CD4-positive, alpha-beta T cell treated with Interleukin-6 for 4 hours (primary cell): ENCODE data around the gene PAPOLA.
"Not testable (repeated sequence)": the region's sequence is repeated elsewhere in the genome, so short reads cannot be mapped to it uniquely, and the experiment has no call there.

Experiments used
- DNase-seq: peaks from one replicate; pipeline ENCODE4 v3.0.0-alpha.2; 2020; ENCODE audit warnings: mixed read lengths

Gene PAPOLA

GRCh38 chr14:96503306-96503679 lies 1.1 kb downstream of the PAPOLA start:
- no peak for DNase-seq

GRCh38 chr14:96504353-96504752 lies 2.2 kb downstream of the PAPOLA start:
- not testable (repeated sequence) for DNase-seq

GRCh38 chr14:96507723-96508122 lies 5.5 kb downstream of the PAPOLA start:
- no peak for DNase-seq

GRCh38 chr14:96508900-96509299 lies 6.7 kb downstream of the PAPOLA start:
- DNase-seq = no peak

- no peak for DNase-seq
Observed at GRCh38 chr14:96509457-96510090, 7.4 kb downstream of the PAPOLA start.

- no peak for DNase-seq
Observed at GRCh38 chr14:96511146-96511545, 9.0 kb downstream of the PAPOLA start.

- no peak for DNase-seq
Observed at GRCh38 chr14:96511667-96512066, 9.5 kb downstream of the PAPOLA start.

- no peak for DNase-seq
Observed at GRCh38 chr14:96512122-96512521, 9.9 kb downstream of the PAPOLA start.

GRCh38 chr14:96512602-96513397 lies 10.6 kb downstream of the PAPOLA start:
- no peak for DNase-seq

- no peak for DNase-seq
Observed at GRCh38 chr14:96514694-96515093, 12.5 kb downstream of the PAPOLA start.

- no peak for DNase-seq
Observed at GRCh38 chr14:96515731-96516130, 13.5 kb downstream of the PAPOLA start.

GRCh38 chr14:96516351-96516750 lies 14.2 kb downstream of the PAPOLA start:
- DNase-seq = no peak

GRCh38 chr14:96519970-96520369 lies 17.8 kb downstream of the PAPOLA start:
- DNase-seq = no peak

- no peak for DNase-seq
Observed at GRCh38 chr14:96525452-96525851, 23.3 kb downstream of the PAPOLA start.

- DNase-seq = no peak
Observed at GRCh38 chr14:96532632-96533031, 30.4 kb downstream of the PAPOLA start.

GRCh38 chr14:96536807-96537206 lies 34.6 kb downstream of the PAPOLA start:
- DNase-seq = no peak

GRCh38 chr14:96538097-96538989 lies 36.2 kb downstream of the PAPOLA start:
- DNase-seq = no peak

- no peak for DNase-seq
Observed at GRCh38 chr14:96538990-96539317, 36.8 kb downstream of the PAPOLA start.

- no peak for DNase-seq
Observed at GRCh38 chr14:96554315-96554910, 52.2 kb downstream of the PAPOLA start.

GRCh38 chr14:96559571-96559970 lies 57.4 kb downstream of the PAPOLA start:
- no peak for DNase-seq

- no peak for DNase-seq
Observed at GRCh38 chr14:96564389-96564788, 62.2 kb downstream of the PAPOLA start.

- DNase-seq = no peak
Observed at GRCh38 chr14:96565811-96566210, 63.6 kb downstream of the PAPOLA start.

GRCh38 chr14:96567289-96567899 lies 65.2 kb downstream of the PAPOLA start:
- no peak for DNase-seq
